ENCODE measurements around the gene TXLNB.

TXLNB gene

DNA sequence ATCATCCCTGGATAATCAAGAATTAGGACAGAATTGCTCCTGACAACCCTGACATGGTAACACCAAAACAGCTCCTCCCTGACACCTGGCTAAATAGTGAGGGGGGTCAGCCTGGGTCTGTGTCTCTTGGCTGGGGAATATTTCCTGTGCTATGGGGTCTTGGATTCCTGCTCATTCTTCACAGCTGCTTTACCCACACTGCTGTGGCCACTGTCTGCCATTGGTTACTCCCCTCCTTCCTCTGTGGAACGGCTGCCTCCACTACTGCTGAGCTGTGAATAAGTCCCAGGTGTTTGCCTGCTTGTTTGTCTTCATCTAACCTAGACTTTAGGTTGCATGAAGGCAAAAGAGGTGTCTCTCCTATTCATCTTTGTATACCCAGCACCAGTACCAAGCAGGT, 33.9 kb upstream of the TXLNB start:
- TF ChIP-seq, protein P1, sequence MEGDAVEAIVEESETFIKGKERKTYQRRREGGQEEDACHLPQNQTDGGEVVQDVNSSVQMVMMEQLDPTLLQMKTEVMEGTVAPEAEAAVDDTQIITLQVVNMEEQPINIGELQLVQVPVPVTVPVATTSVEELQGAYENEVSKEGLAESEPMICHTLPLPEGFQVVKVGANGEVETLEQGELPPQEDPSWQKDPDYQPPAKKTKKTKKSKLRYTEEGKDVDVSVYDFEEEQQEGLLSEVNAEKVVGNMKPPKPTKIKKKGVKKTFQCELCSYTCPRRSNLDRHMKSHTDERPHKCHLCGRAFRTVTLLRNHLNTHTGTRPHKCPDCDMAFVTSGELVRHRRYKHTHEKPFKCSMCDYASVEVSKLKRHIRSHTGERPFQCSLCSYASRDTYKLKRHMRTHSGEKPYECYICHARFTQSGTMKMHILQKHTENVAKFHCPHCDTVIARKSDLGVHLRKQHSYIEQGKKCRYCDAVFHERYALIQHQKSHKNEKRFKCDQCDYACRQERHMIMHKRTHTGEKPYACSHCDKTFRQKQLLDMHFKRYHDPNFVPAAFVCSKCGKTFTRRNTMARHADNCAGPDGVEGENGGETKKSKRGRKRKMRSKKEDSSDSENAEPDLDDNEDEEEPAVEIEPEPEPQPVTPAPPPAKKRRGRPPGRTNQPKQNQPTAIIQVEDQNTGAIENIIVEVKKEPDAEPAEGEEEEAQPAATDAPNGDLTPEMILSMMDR (conservative IDR thresholded peaks at IDR 0.05; ENCODE audit: low read depth, low read length) = no peak
- DNase-seq (ENCODE audit: low read depth) = no peak
- H3K4me3 ChIP-seq (ENCODE audit: low read length) = no peak overlapping the region

DNA sequence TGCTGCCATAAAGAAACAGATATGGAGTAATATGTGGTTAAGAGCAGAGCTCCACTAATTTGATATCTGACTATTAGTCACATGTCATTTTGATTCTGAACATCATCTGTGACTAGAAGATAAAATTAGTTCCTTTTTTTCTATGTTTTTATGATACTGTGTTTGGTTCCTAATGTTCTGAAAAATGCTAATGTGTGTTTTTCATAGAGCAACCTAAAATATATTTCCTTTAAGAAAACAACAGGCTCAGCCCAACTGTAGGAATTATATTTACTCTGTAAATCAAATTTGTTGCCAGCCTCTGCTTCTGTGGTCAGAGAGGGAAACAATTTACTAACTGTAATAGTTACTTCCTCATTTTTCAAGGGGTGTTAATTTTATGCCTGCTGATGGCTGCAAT, 33.3 kb upstream of the TXLNB start:
- H3K4me3 ChIP-seq (ENCODE audit: low read length) = no peak overlapping the region
- no peak for DNase-seq (ENCODE audit: low read depth)
- TF ChIP-seq, protein P1 (conservative IDR thresholded peaks at IDR 0.05; ENCODE audit: low read depth, low read length) = no peak

DNA sequence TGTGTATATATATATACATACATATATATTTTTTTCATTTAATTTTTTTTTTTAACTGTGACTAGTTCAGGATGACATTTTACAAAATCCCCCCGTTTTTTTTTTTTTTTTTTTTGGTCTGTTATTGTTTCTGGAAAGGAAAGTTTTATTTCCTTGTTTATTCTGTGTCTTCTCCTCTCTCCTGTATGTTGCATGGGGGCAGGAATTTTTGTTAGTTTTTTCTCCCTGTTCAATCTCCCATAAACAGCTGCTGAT, 32.4 kb upstream of the TXLNB start:
- no peak for DNase-seq (ENCODE audit: low read depth)
- TF ChIP-seq, protein P1 (conservative IDR thresholded peaks at IDR 0.05; ENCODE audit: low read depth, low read length) = no peak
- H3K4me3 ChIP-seq (ENCODE audit: low read length) = no peak overlapping the region

DNA sequence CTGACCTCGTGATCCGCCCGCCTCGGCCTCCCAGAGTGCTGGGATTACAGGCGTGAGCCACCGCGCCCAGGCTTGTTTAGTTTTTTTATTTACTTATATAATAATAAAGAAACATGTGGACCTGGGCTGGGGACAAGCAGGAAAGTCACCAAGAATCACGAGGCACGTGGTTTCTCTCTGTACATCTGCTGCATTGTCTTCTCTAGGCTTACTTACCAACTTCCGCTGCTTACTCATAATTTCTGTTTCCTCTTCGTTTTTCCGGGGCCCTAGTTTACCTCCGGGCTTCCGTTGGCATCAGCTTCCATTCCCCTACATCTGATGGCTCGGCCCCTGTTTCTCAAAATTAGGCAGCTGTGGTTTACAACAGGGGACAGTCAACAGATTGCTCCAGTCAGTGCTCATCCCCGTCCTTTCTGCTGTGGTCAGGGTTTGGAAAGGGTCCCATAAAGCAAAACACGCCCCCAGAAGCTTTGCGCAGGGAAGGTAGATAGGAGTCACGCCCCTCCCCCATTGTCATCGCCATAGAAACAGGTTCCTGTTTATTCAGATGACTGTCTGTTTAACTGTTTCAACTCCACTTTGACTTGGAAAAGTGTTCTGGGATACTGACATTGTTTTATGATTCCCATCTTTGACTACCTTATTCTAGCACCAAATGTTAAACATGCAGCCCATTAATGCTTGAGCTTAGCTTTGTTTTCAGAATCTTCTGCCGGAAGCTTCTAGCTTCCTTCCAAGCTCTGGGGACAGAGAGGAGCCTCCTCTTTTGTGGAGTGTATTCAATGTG, 31.9 kb upstream of the TXLNB start:
- DNase-seq (ENCODE audit: low read depth) = no peak
- no peak overlapping the region for H3K4me3 ChIP-seq (ENCODE audit: low read length)
- TF ChIP-seq, protein P1 (conservative IDR thresholded peaks at IDR 0.05; ENCODE audit: low read depth, low read length) = no peak

DNA sequence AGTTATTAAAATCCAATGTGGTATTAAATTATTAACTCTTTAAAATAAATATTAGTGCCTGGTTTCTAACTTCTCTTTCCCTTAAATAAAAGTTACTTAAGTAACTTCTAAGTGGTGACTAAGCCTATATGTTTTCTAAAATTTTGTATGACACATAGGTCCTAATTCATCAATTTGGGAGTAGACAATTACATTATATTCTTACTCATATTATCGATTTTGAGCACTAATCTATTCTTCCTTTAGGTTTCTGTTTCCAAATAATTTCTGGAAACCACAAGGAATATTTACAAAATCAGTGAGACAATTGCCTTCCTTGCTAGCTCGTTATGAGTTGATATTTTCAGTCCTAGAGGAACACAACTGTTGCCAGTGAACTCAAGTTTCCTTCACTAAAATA, 28.3 kb upstream of the TXLNB start:
- no peak for DNase-seq (ENCODE audit: low read depth)
- H3K4me3 ChIP-seq (ENCODE audit: low read length) = no peak overlapping the region
- TF ChIP-seq, protein P1 (conservative IDR thresholded peaks at IDR 0.05; ENCODE audit: low read depth, low read length) = no peak

DNA sequence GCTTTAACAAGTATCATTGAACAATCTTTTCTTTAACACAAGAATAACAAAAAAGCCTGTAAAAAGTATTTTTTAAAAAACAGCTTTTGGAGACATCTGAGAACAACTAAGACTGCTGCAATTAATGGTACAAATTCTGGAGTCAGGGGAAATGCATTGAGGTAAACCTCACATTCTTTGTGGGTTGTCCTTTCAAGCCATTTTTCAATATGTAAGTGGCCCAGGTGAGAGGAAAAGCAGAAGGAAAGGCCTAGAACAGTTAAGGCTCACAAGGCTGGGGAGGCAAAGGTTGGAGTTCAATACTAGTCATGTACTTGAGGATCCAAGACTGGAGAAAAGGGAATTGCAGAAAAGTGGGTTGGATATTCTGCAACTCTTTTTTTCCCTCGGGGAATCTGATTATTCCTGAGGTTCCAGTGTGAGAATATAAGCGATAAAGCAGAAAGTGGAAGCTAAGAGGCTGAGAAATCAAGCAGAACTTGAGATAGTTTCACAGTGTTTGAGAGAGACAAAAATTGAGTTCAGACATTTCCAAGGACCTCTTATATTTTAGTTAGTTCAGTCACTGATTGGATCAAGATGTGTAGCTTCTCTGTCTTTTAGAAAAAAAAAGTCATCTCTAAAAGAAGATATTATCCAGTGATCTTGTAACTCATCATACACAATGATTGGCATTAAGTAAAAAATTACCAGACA, 25.0 kb upstream of the TXLNB start:
- TF ChIP-seq, protein P1 (conservative IDR thresholded peaks at IDR 0.05; ENCODE audit: low read depth, low read length) = no peak
- DNase-seq (ENCODE audit: low read depth) = no peak
- H3K4me3 ChIP-seq (ENCODE audit: low read length) = no peak overlapping the region
